ENCODE results near the gene PRRX2.

Gene PRRX2

DNA sequence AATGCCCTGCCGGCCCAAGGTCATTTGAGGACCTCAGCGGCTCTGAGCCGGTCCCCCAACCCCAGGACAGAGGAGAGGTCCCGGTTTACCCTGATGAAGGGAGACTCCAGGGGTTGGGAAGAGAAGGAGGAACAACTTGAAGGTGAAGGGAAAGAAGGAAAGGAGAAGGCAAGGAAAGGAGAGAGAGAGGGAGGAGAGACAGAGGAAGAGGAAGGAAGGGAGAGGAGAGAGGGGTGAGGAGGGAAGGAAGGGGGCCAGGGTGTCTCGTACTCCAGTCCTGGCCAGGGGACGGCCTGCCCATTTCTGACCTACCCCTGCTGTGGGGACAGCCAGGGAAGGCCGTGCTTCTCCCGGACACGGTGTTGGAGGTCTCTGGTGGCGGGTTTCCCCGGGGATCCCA, 1.9 kb downstream of the PRRX2 start:
- Histone ChIP-seq H3K36me3 (ENCODE audit: insufficient read depth, low read length) (no peaks in the 10 kb centered on the region), H3K4me1 (ENCODE audit: insufficient read depth, low read length) (peaks cover 2% of the 10 kb centered on the region), H2AFZ (ENCODE audit: low read depth, low read length) (no peak overlapping the region), H3K27me3 (ENCODE audit: insufficient read depth, low read length) (peaks cover 63% of the 10 kb centered on the region), H3K9me3 (ENCODE audit: low read length) (no peaks in the 10 kb centered on the region), H3K4me3 (ENCODE audit: low read length) (no peak overlapping the region)

DNA sequence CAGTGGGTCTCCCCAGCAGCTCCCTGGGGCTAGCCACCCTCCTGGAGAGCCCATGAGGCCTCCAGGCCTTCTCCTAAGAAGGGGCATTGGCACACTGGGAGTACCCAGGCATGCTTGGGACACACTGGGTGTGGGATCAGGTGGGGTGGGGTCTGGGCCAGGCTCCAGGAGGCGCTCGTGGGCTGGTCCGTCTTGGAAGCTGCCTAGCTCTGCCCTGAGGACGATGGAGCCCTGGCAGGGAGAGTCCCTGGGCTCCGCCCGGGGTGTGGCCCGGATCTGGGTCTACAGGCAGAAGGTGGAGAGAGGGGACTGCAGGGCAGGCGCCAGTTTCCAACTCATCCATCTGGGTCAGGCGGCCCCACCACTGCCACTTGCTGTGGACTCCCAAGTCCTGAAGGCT, 2.4 kb downstream of the PRRX2 start:
- Histone ChIP-seq H3K4me3 (ENCODE audit: low read length) (no peak overlapping the region), H3K36me3 (ENCODE audit: insufficient read depth, low read length) (no peaks in the 10 kb centered on the region), H3K27me3 (ENCODE audit: insufficient read depth, low read length) (peaks cover 58% of the 10 kb centered on the region), H3K9me3 (ENCODE audit: low read length) (no peaks in the 10 kb centered on the region), H2AFZ (ENCODE audit: low read depth, low read length) (no peak overlapping the region), H3K4me1 (ENCODE audit: insufficient read depth, low read length) (peaks cover 2% of the 10 kb centered on the region)

DNA sequence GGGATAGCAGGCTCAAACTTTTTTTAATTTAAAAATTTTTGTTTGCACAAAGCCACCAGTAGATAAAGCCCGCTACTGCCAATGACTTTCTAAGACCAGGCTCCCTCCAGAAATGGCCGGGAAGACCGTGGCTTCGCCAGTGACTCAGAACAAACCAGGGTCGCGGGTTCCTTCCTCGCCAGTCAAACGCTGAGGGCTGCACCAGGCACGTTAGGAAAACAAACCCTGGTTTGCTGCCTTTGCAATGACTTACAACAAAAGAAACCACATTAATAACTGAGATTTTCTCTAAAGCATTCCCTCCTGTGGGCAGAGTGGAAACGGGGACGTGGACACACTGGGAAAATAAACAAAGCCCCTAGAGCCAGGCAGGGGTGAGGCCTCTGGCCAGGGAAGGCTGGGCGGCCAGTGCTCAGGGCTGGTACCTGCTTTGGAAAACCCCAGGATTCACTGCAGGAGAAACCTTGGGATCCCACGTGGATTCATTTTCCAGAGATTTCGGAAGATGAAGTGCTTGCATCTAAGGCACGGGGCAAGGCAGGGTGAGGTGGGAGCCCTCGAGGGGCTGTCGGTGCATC, 3.8 kb downstream of the PRRX2 start:
- H3K36me3 ChIP-seq (ENCODE audit: insufficient read depth, low read length): no peaks in the 10 kb centered on the region
- peaks cover 57% of the 10 kb centered on the region for H3K27me3 ChIP-seq (ENCODE audit: insufficient read depth, low read length)
- peaks cover 2% of the 10 kb centered on the region for H3K4me1 ChIP-seq (ENCODE audit: insufficient read depth, low read length)
- no peak overlapping the region for H2AFZ ChIP-seq (ENCODE audit: low read depth, low read length)
- H3K9me3 ChIP-seq (ENCODE audit: low read length): no peaks in the 10 kb centered on the region
- no peak overlapping the region for H3K4me3 ChIP-seq (ENCODE audit: low read length)

DNA sequence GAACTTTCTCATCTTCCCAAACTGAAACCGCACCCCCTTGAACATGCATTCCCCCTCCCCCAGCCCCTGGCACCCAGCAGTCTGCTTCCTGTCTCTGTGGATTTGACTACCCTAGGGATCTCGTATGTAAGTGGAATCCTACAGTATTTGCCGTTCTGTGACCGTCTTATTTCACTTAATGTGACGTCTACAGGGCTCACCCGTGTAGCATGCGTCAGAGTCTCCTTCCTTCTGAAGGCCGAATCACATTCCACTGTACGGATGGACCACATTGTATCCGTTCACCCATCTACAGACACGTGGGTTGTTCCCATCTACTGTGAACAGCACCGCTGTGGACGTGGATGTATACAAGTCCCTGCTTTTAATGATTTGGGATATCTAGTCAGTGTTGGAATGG, 4.5 kb downstream of the PRRX2 start:
- Histone ChIP-seq H3K4me3 (ENCODE audit: low read length) (no peak overlapping the region), H3K9me3 (ENCODE audit: low read length) (no peaks in the 10 kb centered on the region), H2AFZ (ENCODE audit: low read depth, low read length) (no peak overlapping the region), H3K36me3 (ENCODE audit: insufficient read depth, low read length) (no peaks in the 10 kb centered on the region), H3K4me1 (ENCODE audit: insufficient read depth, low read length) (peaks cover 2% of the 10 kb centered on the region), H3K27me3 (ENCODE audit: insufficient read depth, low read length) (peaks cover 51% of the 10 kb centered on the region)

DNA sequence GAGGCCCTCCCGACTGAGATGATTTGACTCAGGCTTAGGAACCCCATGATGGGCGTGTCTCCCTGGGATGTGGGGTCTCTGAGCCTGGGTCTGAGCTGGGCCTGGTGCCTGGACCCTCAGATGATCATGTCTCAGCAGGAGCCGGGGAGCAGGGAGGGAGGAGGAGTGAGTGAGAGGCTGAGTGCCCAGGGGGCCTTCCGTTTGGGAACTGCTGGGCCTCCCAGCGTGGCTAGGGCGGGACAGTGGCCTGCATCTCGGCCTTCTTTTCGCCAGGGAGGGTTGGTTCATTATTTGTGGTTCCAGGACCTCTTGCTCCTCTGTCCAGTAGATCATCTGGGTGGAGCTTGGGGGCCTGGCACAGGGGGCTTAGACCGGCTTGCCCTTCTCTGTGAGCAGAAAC, 5.6 kb downstream of the PRRX2 start:
- Histone ChIP-seq H3K9me3 (ENCODE audit: low read length) (no peaks in the 10 kb centered on the region), H2AFZ (ENCODE audit: low read depth, low read length) (no peak overlapping the region), H3K27me3 (ENCODE audit: insufficient read depth, low read length) (peaks cover 47% of the 10 kb centered on the region), H3K36me3 (ENCODE audit: insufficient read depth, low read length) (no peaks in the 10 kb centered on the region), H3K4me3 (ENCODE audit: low read length) (no peak overlapping the region), H3K4me1 (ENCODE audit: insufficient read depth, low read length) (no peaks in the 10 kb centered on the region)

DNA sequence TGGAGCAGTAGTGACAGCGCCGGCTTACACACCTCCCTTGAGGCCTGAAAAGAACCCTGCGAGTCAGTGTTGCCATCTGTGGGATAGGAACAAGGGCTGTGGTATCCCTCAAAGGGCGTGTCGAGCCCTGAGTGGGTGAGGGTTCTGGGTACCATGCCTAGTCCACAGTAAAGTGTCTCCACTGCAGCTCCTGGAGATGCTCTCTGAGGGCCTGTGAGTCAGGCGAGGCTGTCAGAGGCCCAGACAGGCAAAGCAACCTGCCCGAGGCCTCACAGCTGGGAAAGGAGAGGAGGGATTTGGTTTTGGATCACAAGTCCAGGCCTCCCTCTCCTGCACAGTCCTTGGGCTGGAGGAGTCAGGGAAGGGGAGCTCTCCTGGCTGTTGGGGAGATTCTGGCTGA, 6.1 kb downstream of the PRRX2 start:
- Histone ChIP-seq H3K36me3 (ENCODE audit: insufficient read depth, low read length) (no peaks in the 10 kb centered on the region), H2AFZ (ENCODE audit: low read depth, low read length) (no peak overlapping the region), H3K4me3 (ENCODE audit: low read length) (no peak overlapping the region), H3K4me1 (ENCODE audit: insufficient read depth, low read length) (no peaks in the 10 kb centered on the region), H3K27me3 (ENCODE audit: insufficient read depth, low read length) (peaks cover 48% of the 10 kb centered on the region), H3K9me3 (ENCODE audit: low read length) (no peaks in the 10 kb centered on the region)

DNA sequence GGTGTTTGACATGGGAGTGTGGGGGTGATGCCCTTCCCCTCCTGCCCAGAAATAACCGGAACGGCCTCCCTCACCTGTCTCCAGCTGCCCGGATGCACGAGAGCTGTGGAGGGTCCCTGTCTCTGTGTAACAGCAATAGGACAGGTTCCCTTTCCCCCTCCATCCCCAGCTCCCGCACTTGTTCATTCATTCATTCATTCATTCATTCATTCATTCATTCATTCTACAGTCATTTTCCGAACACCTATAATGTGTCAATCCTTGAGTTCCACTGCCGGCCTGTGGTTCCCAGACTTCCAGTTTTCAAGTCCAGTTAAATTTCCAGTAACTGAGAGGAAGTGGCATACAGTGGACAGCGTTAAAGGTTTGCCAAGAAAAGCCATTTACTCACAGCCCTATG, 7.3 kb downstream of the PRRX2 start:
- Histone ChIP-seq H3K36me3 (ENCODE audit: insufficient read depth, low read length) (no peaks in the 10 kb centered on the region), H3K4me3 (ENCODE audit: low read length) (no peak overlapping the region), H3K4me1 (ENCODE audit: insufficient read depth, low read length) (no peaks in the 10 kb centered on the region), H3K27me3 (ENCODE audit: insufficient read depth, low read length) (peaks cover 46% of the 10 kb centered on the region), H3K9me3 (ENCODE audit: low read length) (no peaks in the 10 kb centered on the region), H2AFZ (ENCODE audit: low read depth, low read length) (no peak overlapping the region)

DNA sequence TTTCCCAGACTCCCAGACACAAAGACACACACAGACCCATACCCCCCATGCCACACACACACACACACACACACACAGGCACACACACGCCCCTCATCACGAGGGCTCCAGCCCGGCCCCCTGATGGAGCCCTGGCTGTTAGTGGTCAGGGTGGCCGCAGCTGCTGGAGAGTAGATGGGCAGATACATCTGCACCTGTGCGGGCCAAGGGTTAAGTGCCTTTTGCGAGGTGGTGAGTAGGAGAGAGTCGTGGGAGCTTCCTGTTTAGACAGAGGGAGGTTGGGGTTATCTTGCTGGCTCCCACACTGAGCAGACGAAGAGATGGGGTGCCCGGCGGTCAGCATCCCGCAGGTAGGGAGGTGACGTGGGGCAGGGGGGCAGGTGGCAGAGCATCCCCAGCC, 8.2 kb downstream of the PRRX2 start:
- H3K9me3 ChIP-seq (ENCODE audit: low read length): no peaks in the 10 kb centered on the region
- no peaks in the 10 kb centered on the region for H3K4me1 ChIP-seq (ENCODE audit: insufficient read depth, low read length)
- no peaks in the 10 kb centered on the region for H3K36me3 ChIP-seq (ENCODE audit: insufficient read depth, low read length)
- peaks cover 45% of the 10 kb centered on the region for H3K27me3 ChIP-seq (ENCODE audit: insufficient read depth, low read length)
- no peak overlapping the region for H3K4me3 ChIP-seq (ENCODE audit: low read length)
- no peak overlapping the region for H2AFZ ChIP-seq (ENCODE audit: low read depth, low read length)

DNA sequence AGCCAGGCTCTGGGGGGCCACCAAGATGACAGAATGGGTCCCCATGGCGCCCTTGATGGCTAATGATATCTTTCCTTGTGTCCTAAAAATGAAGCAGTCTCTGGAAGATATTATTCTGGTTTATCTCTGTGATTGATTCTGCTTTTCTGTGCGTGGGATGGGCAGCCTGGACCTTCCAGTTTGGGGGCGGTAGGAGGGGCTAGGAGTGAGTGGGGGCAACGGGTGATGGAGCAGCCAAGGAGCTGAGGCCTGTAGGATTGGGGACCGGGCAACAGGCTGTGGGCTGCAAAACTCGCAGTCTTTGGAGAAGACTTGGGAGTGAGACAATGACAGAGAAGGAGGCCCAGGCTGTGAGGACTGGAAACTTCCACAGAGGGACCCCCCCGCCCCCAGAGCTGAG, 8.8 kb downstream of the PRRX2 start:
- H3K36me3 ChIP-seq (ENCODE audit: insufficient read depth, low read length): no peaks in the 10 kb centered on the region
- no peak overlapping the region for H2AFZ ChIP-seq (ENCODE audit: low read depth, low read length)
- H3K9me3 ChIP-seq (ENCODE audit: low read length): no peaks in the 10 kb centered on the region
- no peaks in the 10 kb centered on the region for H3K4me1 ChIP-seq (ENCODE audit: insufficient read depth, low read length)
- H3K27me3 ChIP-seq (ENCODE audit: insufficient read depth, low read length): peaks cover 46% of the 10 kb centered on the region
- no peak overlapping the region for H3K4me3 ChIP-seq (ENCODE audit: low read length)

DNA sequence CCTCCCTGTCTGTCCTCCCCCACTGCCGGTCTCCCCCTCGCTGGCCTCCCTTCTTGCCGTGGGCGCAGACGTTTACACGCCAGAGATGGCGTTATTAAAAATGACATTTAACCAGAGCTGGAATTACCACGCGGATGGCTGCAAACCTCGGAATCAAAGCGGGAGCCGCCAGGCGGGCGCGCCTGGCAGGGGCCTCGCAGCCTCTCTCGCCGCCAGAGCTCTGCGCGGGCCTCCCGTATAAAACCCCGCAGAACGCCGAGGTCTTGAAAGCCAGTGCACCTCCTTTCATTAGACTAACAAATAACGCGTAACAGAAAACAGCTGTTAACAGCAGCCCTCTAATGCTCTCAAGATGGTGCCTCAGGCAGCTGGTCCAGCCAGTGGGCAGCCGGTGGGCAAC, 10.2 kb downstream of the PRRX2 start:
- H3K36me3 ChIP-seq (ENCODE audit: insufficient read depth, low read length): no peaks in the 10 kb centered on the region
- no peak overlapping the region for H3K4me3 ChIP-seq (ENCODE audit: low read length)
- no peak overlapping the region for H2AFZ ChIP-seq (ENCODE audit: low read depth, low read length)
- H3K9me3 ChIP-seq (ENCODE audit: low read length): no peaks in the 10 kb centered on the region
- H3K4me1 ChIP-seq (ENCODE audit: insufficient read depth, low read length): no peaks in the 10 kb centered on the region
- peaks cover 45% of the 10 kb centered on the region for H3K27me3 ChIP-seq (ENCODE audit: insufficient read depth, low read length)

DNA sequence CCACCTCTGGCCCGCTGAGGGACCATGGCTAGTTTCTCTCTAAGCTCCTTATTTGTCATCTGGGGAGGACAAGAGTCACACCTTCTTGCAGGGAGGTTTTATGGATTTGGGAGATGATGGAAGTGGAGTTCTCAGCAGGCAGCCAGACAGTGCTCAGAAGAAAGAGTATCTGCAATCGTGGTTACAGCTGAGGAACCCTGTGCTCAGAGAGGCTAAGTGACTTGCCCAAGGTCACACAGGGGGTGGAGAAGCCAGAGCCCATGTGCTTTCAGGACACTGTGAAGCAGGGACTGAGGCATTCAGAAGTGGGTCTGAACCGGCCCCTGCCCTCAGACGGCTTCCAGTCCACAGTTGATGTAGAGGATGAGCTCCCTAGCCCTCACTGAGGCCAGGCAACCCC, 10.8 kb downstream of the PRRX2 start:
- peaks cover 50% of the 10 kb centered on the region for H3K27me3 ChIP-seq (ENCODE audit: insufficient read depth, low read length)

DNA sequence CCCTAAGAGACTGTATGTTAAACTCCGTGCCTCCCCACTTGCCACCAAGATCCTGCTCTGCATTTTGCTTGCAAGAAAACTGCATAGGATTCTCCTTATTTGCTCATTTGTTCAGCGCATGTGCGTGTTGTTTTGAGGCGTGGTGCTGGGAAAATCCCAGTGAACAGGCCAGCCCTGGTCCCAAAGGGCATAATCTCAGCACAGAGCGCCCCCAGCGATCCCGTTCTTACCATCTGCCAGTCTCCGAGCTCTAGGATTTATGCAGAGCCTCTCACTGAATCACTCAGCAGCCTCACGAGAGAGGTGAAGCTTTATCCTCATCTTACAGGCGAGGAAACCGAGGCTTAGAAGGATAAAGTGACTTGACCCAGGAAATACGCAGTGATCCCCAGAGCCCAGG, 11.5 kb downstream of the PRRX2 start:
- Histone ChIP-seq H3K9me3 (ENCODE audit: low read length) (no peaks in the 10 kb centered on the region), H2AFZ (ENCODE audit: low read depth, low read length) (no peak overlapping the region), H3K4me1 (ENCODE audit: insufficient read depth, low read length) (no peaks in the 10 kb centered on the region), H3K4me3 (ENCODE audit: low read length) (no peak overlapping the region), H3K27me3 (ENCODE audit: insufficient read depth, low read length) (peaks cover 49% of the 10 kb centered on the region), H3K36me3 (ENCODE audit: insufficient read depth, low read length) (no peaks in the 10 kb centered on the region)

More for the DNA sequence above, 10.8 kb downstream of the PRRX2 start:
- Histone ChIP-seq H3K4me3 (ENCODE audit: low read length) (no peak overlapping the region), H3K9me3 (ENCODE audit: low read length) (no peaks in the 10 kb centered on the region), H3K4me1 (ENCODE audit: insufficient read depth, low read length) (no peaks in the 10 kb centered on the region), H3K36me3 (ENCODE audit: insufficient read depth, low read length) (no peaks in the 10 kb centered on the region), H2AFZ (ENCODE audit: low read depth, low read length) (no peak overlapping the region)

DNA sequence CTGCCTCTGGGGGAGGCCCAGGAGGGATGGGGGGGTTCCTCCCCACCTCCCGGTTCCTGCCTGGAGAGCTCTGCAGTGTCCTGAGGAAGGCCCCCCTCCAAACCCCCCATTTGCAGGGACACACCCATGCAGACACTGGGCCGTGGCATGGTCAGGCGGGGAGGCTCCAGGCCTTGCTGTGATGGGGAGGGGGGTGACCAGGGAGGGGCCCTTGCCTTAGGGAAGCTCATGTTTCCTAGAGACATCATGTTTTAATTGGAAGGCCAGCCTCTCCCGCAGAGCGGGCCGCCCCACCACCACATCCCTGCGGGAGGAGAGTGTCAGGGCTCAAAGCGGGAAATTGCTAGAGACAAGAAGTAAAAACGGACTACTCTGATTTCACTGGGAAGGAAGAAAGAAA, 12.0 kb downstream of the PRRX2 start:
- Histone ChIP-seq H3K4me3 (ENCODE audit: low read length) (no peak overlapping the region), H3K36me3 (ENCODE audit: insufficient read depth, low read length) (no peaks in the 10 kb centered on the region), H2AFZ (ENCODE audit: low read depth, low read length) (no peak overlapping the region), H3K9me3 (ENCODE audit: low read length) (no peaks in the 10 kb centered on the region), H3K27me3 (ENCODE audit: insufficient read depth, low read length) (peaks cover 47% of the 10 kb centered on the region), H3K4me1 (ENCODE audit: insufficient read depth, low read length) (no peaks in the 10 kb centered on the region)

DNA sequence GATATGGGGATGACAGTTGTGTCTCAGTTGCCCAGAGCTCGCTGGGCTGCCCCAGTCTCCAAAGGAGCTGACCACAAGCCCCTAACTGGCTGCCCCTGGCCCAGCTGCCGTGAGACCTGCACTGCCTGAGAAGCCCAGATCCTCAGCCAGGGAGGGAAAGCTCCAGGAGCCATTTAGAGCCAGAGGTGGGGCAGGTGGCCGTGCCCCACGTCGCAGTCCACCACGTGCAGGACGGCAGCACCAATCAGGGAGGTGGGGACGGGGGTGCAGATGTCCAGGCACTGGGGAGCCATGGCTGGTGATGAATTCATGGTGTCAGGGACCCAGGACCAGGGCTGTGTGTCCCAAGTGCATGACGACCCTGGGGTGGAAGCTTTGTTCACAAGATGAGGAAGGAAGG, 13.4 kb downstream of the PRRX2 start:
- no peak overlapping the region for H3K4me3 ChIP-seq (ENCODE audit: low read length)
- H2AFZ ChIP-seq (ENCODE audit: low read depth, low read length): no peak overlapping the region
- no peaks in the 10 kb centered on the region for H3K9me3 ChIP-seq (ENCODE audit: low read length)
- H3K27me3 ChIP-seq (ENCODE audit: insufficient read depth, low read length): peaks cover 42% of the 10 kb centered on the region
- H3K36me3 ChIP-seq (ENCODE audit: insufficient read depth, low read length): no peaks in the 10 kb centered on the region
- H3K4me1 ChIP-seq (ENCODE audit: insufficient read depth, low read length): no peaks in the 10 kb centered on the region

All from neuron (in vitro differentiated cells).